GM12891 (cell line): ENCODE measurements around the gene RAP1A.

ENCODE experiments used
- POLR2AphosphoS5 ChIP-seq: IDR thresholded peaks from 2 replicates; pipeline ENCODE4 v1.6.1; 2011; ENCODE audit warnings: low read depth, low read length, control low read depth
- POU2F2 ChIP-seq: IDR thresholded peaks from 2 replicates; pipeline ENCODE4 v1.6.1; 2011; ENCODE audit warnings: low read depth, mild to moderate bottlenecking, control low read depth, low read length, moderate library complexity
- TAF1 ChIP-seq: IDR thresholded peaks from 2 replicates; pipeline ENCODE4 v1.6.1; 2011; ENCODE audit warnings: low read depth, low read length, control low read depth

DNA sequence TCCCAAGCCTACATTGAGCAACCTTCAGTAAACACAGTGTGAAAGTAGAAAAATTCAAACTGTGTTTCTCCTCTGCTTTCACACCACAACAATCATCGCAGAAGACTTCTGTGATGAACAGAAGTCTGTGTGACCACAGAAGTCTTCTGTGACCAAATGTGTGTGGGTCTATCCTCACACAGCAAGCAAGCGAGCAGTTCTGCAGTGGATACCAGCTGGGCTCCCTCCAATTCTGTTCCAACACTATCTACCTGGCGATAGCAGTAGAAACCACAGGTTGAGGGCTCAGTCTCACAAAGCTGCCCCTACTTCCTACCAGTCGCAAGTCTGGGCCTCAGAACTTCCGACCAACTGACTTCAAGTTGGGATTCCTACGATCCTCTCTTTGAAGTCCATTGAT, 21.0 kb upstream of the RAP1A start:
- TF ChIP-seq POLR2AphosphoS5 (no peak), POU2F2 (no peak), TAF1 (no peak)
